HS-5 (cell line): ENCODE measurements around the gene ZNF532.

ENCODE experiments used
- DNase-seq: peaks from one replicate; pipeline ENCODE4 v3.0.0-alpha.2; 2012; ENCODE audit warnings: low read depth

Gene ZNF532

DNA sequence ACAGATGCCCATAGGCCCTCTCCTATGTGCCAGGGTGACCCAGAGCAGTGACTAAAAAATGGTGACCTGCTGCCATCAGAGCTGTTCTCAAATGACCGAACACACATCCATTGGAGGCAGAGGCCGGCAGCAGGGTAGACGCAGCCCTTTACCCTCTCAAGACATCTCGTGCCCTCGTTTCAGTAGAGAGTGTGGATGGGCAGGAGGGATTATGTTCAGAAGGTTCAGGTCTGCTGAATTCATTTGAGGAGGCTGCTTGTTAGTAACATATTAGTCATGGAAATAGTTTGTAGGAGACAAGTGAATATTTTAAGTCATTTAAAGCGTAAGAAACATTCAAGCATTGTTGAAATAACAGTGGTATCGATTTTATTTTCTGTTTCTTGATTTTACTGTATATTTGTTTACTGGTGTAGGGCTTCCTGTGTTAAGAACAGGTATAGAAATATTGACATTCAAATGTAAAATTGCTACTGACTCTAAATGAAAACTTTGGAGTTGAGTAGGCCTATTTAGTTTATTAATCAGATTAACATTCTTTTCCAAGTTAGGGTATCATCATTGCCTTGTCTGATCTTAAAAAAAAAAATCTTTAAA is 82.6 kb downstream of the ZNF532 start:
- no peak for DNase-seq

GRCh38 chr18:58949031-58949430 is 84.4 kb downstream of the ZNF532 start:
- no peak for DNase-seq

DNA sequence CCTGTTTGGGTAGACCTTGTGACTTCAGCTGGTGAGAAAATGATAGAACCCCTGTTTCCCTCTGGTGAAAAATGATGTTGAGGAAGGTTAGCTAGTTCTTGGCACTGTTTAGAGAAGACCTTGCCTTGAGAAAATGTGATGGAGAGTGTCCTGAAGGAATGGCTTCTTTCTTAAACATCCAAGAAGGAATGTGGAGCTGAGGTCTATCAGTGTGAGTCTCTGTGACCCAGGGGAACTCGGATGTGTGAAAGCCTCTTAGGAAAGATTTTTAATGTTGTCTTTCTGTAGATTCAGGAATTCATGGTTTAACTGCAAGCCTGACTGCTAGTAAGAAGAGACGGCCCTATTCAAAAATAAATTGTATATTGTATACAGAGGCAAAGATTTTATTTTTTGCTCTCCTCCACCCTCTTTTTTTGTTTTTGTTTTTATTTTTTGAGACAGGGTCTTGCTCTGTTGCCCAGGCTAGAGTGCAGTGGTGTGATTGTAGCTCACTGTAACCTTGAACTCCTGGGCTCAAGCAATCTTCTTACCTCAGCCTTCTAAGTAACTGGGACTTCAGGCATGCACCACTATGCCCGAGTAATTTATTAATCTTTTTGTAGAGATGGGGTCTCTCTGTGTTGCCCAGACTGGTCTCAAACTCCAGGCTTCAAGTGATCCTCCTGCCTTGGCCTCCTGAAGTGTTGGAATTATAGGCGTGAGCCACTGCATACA is 87.5 kb downstream of the ZNF532 start:
- DNase-seq = no peak

- no peak for DNase-seq
These were observed 88.2 kb downstream of the ZNF532 start for GRCh38 chr18:58952858-58953257.

DNA sequence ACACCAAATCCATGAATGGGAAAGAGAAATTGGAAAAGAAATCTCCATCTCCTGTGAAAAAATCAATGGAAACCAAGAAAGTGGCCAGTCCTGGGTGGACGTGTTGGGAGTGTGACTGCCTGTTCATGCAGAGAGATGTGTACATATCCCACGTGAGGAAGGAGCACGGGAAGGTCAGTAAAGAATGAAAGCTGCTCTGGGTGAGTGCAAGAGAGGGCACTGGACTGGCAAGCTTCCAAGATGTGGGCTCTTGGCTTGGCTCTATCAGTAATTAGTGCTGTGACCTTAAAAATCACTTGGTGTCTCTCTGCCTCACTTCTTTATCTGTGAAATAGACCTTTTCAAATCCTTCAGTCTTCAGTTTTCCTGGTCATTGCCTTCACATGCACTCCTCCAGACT is 89.0 kb downstream of the ZNF532 start:
- no peak for DNase-seq

- DNase-seq = no peak
These were observed 90.3 kb downstream of the ZNF532 start for GRCh38 chr18:58955001-58955400.

GRCh38 chr18:58955738-58956137 is 91.1 kb downstream of the ZNF532 start:
- no peak for DNase-seq

DNA sequence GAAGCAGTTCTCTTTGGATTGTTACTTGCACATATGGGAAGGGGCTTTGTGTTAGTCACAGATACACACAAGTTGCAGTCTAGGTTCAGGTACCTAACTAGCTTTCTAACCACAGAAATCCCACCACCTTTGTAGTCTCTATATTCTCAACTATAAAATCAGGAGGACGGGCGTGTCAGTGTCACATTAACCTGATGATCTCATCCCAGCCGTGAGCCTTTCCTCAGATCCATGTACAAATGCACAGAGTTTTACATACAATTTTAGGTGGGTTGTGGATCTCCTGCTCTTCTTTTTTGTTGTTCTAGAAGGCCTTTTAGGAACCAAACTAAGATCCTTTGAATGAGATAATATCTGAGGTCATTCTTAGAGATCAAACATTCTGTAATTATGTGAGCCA is 94.0 kb downstream of the ZNF532 start:
- no peak for DNase-seq

DNA sequence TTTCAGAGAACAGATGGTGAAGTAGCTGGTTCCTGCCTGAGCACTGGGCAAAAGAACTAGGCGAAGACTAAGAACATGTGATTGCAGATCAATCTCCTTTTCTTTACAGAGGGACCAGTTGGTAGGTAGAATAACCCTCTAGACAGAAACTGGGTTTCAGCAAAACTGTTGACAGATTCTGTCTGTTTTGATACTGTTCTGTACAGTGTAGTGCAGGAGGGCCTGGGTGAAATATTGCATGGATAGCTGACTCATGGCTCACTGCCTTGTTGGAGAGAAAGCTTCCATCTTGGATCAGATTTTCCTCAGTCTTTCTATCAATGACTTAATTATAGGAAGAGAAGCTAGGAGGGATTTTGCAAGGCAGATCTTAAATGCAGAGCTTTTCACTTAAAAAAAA is 95.8 kb downstream of the ZNF532 start:
- no peak for DNase-seq

GRCh38 chr18:58960946-58961722 is 96.5 kb downstream of the ZNF532 start:
- no peak for DNase-seq

DNA sequence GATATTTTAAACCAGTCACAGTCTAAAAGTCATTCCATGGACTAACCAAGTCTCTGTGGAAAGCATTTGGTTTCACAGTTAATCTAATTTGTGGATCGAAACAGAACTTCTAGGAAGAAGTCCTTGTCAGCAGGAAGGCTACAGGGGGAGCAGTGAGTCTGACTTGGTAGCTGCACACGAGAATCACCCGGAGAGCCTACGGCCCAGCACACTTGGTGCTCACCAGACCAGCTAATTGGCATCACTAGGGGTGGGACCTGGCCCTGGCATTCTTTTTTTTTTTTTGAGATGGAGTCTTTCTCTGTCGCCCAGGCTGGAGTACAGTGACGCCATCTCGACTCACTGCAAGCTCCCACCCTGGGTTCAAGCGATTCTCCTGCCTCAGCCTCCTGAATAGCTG is 97.7 kb downstream of the ZNF532 start:
- DNase-seq = no peak

DNA sequence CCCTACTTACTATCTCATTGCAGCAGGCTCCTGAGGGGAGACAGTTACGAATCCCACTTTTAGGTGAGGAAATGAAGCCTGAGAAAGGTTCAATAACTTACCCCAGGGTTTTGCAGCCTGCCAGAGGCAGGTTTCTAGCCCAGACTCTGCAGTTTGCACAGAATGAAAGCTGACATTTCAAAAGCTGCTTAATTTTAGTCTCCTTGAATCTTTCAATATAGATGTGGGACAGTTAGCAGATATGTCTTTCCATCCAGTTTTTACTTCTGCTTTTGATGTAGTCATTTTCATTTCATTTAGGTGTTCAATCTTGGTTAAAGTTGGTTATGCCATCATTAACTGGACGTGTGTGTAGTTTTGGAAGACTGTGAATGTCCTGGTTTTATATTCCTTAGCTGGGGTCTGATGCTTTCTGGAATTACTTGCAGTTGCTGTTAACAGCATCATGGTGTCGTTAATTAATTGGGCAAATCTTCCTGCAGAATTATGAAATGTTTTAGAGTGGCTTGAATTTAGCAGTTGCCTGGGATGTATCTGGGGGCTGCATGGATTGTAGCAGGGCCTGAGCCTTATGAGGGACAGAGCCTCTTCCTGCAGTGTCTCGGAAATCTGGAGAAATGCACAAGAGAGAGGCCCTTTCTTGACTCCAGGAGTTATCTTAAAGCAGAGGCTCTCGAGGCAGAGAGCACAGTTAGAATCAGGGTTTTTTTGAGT is 100.8 kb downstream of the ZNF532 start:
- DNase-seq = no peak

- DNase-seq = no peak
These were observed 101.5 kb downstream of the ZNF532 start for GRCh38 chr18:58966005-58966677.

DNA sequence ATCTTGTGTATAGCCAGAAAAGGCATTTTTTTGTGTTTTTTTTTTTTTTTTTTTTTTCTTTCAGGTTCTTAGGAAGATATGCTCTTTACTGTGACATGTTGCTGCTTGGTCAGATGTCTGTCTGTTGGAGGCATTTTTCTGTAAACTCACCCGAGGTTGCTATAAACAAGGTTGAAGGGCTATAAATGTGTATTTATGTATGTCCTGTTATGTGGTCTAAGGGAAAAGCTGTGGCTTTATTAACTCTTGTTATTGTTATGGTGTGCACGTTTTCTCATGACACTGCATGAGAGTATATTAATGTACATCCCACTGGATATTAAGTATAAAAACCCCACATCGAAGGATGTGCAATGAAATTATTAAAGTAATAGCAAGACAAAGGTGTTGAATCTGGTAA is 102.0 kb downstream of the ZNF532 start:
- no peak for DNase-seq

DNA sequence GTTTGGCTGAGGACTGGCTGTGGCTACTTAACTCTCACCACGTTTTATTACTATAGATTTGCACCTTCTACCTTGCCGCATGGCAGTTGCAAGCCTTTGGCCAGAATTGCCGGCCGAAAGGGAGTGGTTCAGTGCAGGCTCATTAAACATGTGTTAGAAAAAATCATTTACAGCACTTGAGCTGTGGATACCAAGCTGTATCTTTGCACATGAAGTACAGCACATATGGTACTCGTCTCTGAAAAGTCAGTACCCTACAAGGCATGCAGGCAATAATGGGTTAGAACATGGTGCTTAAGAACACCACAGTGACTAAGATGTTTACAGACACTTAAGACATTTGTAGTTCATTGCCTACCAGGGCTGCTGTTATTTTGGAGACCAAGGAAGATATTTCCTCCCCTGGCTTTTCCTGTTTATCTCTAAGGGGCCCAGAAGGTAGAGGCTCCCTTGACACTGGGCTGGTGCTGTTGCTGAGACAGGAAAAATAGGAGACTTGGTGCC is 103.1 kb downstream of the ZNF532 start:
- no peak for DNase-seq

- no peak for DNase-seq
These were observed 106.5 kb downstream of the ZNF532 start for GRCh38 chr18:58970943-58971790.

DNA sequence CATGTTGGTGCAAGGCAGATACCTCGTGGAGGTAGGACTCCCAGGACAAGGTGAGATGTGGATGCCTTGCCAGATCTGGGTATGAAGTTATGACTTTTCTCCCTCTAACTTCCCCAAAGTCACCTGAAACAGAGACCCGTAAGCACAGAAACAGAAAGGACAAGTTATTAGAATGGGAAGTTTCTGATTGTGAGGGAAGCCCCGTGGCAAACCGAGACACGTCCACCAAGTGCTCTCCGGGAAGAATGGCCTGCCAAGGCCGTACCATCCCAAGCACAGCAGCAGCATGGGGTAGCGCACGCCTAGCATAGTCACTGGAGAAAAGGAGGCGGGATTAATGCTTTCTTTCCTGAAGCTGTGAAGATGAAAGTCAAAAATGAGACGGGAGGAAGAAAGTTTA is 110.6 kb downstream of the ZNF532 start:
- no peak for DNase-seq

- DNase-seq = no peak
These were observed 111.1 kb downstream of the ZNF532 start for GRCh38 chr18:58975781-58976180.

GRCh38 chr18:58977223-58977622 is 112.5 kb downstream of the ZNF532 start:
- DNase-seq = no peak

DNA sequence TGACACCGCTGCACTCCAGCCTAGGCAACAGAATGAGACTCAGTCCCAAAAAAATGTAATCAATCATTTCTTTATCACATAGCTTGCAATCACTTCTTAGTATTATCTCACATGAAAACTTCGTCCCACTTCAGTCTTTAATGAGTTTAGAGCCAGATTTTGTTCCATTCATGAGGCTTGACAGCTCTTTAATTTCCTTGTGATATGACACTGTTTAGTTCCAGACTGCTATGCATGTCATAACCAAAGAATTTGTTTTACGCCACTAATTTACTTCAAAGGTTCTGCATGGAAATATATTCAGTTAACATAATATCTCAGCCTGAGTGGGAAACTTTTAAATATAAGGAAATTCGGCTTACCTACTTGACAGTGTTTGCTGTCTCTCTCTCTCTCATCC is 113.1 kb downstream of the ZNF532 start:
- no peak for DNase-seq

DNA sequence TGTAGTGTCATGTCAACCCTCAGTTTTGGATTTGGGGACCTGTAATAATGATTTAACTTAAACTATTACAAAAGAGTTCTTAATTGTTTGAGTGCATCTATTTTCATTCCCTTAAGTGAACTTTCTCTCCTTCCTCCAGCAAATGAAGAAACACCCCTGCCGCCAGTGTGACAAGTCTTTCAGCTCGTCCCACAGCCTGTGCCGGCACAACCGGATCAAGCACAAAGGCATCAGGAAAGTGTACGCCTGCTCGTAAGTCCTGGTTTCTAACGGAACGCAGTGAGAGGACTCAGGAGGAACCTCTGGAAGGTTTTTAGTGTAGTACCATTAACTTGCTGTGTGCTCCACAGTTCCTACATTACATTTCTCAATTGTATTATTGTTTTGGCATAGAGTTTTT is 114.2 kb downstream of the ZNF532 start:
- DNase-seq = no peak
